ENCODE results near the gene MAP2K5.

MAP2K5 gene

GRCh38 chr15:67731112-67731721, 188.7 kb downstream of the MAP2K5 start:
- no peak for DNase-seq

- DNase-seq: no peak
These were observed 189.7 kb downstream of the MAP2K5 start for GRCh38 chr15:67732164-67732563.

GRCh38 chr15:67732671-67733374, 190.3 kb downstream of the MAP2K5 start:
- DNase-seq: no peak

- no peak for DNase-seq
These were observed 193.4 kb downstream of the MAP2K5 start for GRCh38 chr15:67735896-67736295.

- DNase-seq: no peak
These were observed 194.3 kb downstream of the MAP2K5 start for GRCh38 chr15:67736810-67737209.

- DNase-seq: no peak
These were observed 195.6 kb downstream of the MAP2K5 start for GRCh38 chr15:67738056-67738455.

GRCh38 chr15:67740405-67740804, 197.9 kb downstream of the MAP2K5 start:
- DNase-seq: no peak

- no peak for DNase-seq
These were observed 198.8 kb downstream of the MAP2K5 start for GRCh38 chr15:67741308-67741707.

GRCh38 chr15:67743558-67743957, 201.1 kb downstream of the MAP2K5 start:
- DNase-seq: no peak

- no peak for DNase-seq
These were observed 202.0 kb downstream of the MAP2K5 start for GRCh38 chr15:67744331-67745072.

- DNase-seq: no peak
These were observed 202.8 kb downstream of the MAP2K5 start for GRCh38 chr15:67745073-67746006.

- DNase-seq: no peak
These were observed 203.5 kb downstream of the MAP2K5 start for GRCh38 chr15:67746022-67746421.

GRCh38 chr15:67746450-67746849, 203.9 kb downstream of the MAP2K5 start:
- no peak for DNase-seq

GRCh38 chr15:67747921-67748320, 205.4 kb downstream of the MAP2K5 start:
- DNase-seq: no peak

- no peak for DNase-seq
These were observed 207.9 kb downstream of the MAP2K5 start for GRCh38 chr15:67750371-67750770.

- no peak for DNase-seq
These were observed 211.4 kb downstream of the MAP2K5 start for GRCh38 chr15:67753891-67754290.

GRCh38 chr15:67755264-67755663, 212.8 kb downstream of the MAP2K5 start:
- no peak for DNase-seq

- DNase-seq: no peak
These were observed 213.4 kb downstream of the MAP2K5 start for GRCh38 chr15:67755936-67756335.

GRCh38 chr15:67758619-67759300, 216.3 kb downstream of the MAP2K5 start:
- no peak for DNase-seq

GRCh38 chr15:67760901-67761300, 218.4 kb downstream of the MAP2K5 start:
- no peak for DNase-seq

GRCh38 chr15:67761343-67761742, 218.8 kb downstream of the MAP2K5 start:
- DNase-seq: no peak
